Ovary (tissue), 9 donors: ENCODE measurements around the gene CMIP. TPM values are rescaled to one million over a fixed set of nuclear protein-coding genes. Genes with fewer than 3 reads are reported as not detected.

Experiments
- DNase-seq, 5 donors: peaks; one replicate each; pipeline ENCODE4 v3.0.0-alpha.2; 2019 to 2020
- H3K27ac ChIP-seq, 2 donors: fragments of 200-600 bp; one replicate each; pipeline versions ENCODE4 v1.5.1 to v1.8.0; 2019 to 2022
- H3K27me3 ChIP-seq: fragments of 200-600 bp; one replicate; pipeline ENCODE4 v1.8.0; 2022
- H3K36me3 ChIP-seq: fragments of 200-600 bp; sonication (generic); one replicate; pipeline ENCODE4 v1.5.1; 2019
- H3K4me1 ChIP-seq: one replicate; pipeline ENCODE4 v1.8.1; 2013; ENCODE audit warnings: mild to moderate bottlenecking, moderate library complexity; ENCODE audit not compliant: insufficient read depth
- H3K4me3 ChIP-seq: fragments of 200-600 bp; sonication (generic); one replicate; pipeline ENCODE4 v1.5.1; 2017
- H3K9me3 ChIP-seq, 2 donors: fragments of 200-600 bp in 1 of 2; sonication (generic) in 1 of 2; one replicate each; pipeline versions ENCODE4 v1.5.1 to v1.8.1; 2013 to 2019; ENCODE audit warnings: mild to moderate bottlenecking in 1 of 2, moderate library complexity in 1 of 2
- EP300 ChIP-seq: sonication (generic); formaldehyde crosslinking; IDR thresholded peaks from one replicate; pipeline ENCODE4 v1.6.1; 2017; ENCODE audit warnings: antibody characterized with exemption
- POLR2A ChIP-seq: fragments of 450-650 bp; IDR thresholded peaks from one replicate; pipeline ENCODE4 v1.6.1; 2017; ENCODE audit warnings: antibody characterized with exemption, mild to moderate bottlenecking, moderate library complexity
- WGBS, 3 donors: extraction: QIAGEN DNeasy Blood & Tissue Kit in 1 of 3; methylation state at CpG; one replicate each; pipeline versions ENCODE4 v1.1.5 to v1.1.7; 2013 to 2017; 5-methylcytosine and 5-hydroxymethylcytosine counted together
- intact Hi-C, 4 donors: fragments of 100-400 bp; cut with DNase I; formaldehyde crosslinking; loops; one replicate each; pipeline versions ENCODE4 v1.11.0 to v1.15.1; 2022 to 2023
- polyA plus RNA-seq, 2 donors: library from polyadenylated mRNA; stranded (reverse); fragments of 200-250 nt in 1 of 2; fragments of 350-450 nt in 1 of 2; fragmentation: Illumina TruSeq in 1 of 2; extraction: RNeasy Lipid Tissue Mini Kit (QIAGEN cat#74804) in 1 of 2; gene quantifications; one replicate each; pipeline ENCODE4 v1.2.3, GENCODE V29; 2013 to 2014
- total RNA-seq, 7 donors: library from RNA; depleted of rRNA in 2 of 7; stranded (reverse); fragments of >200 nt in 2 of 7; fragmentation: NEBNext Ultra II Directional in 3 of 7; extraction: Animal tissue kit (Norgen Biotek cat#: 25700) in 3 of 7; gene quantifications; one replicate each; pipeline versions ENCODE4 v1.1.0 to v1.2.4, GENCODE V29; 2016 to 2023
- TF ChIP-seq, protein P1 (sequence below), 3 donors: fragments of 450-650 bp in 2 of 3; fragments of 200-600 bp in 1 of 3; IDR thresholded peaks; one replicate each; pipeline versions ENCODE4 v1.5.1 to v1.8.0; 2016 to 2022; ENCODE audit warnings: antibody characterized with exemption in 3 of 3, mild to moderate bottlenecking in 1 of 3
- donor health status: DM: no; HTN: no; CAD: no; lungs with moderate emphysema.
- donor health status: DM: no; HTN: no; CAD: no.
- donor health status: Bipolar disorder and iron deficiency.
- donor health status: DM: yes; HTN: yes; CAD: no.
- donor health status: DM: no; HTN: no; CAD: no.
- donor health status: DM: yes; HTN: yes; CAD: no.

CMIP gene
- total and polyA plus RNA-seq, 9 donors, result 19.4 to 68.2 (median 38.7) TPM

DNA sequence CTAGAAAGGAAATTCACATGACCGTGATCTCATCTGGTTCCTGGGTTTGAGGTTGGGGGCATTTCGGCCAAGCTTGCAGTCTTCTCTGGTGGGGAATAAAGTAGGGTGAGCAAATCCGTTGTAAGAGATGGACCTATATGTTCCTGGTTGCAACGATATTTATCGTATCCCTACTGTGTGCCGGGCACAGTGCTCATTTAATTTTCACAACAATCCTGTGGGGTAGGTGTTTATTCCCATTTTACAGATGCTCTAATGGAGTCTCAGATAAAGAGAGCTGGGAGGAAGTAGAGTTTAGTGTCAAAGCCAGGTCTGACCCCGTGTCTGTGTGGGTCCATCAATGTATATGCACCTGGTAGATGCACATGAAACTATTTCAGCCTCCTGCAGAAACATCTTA, 9.4 kb downstream of the CMIP start:
- no peaks in the 10 kb centered on the region for H3K36me3 ChIP-seq
- H3K9me3 ChIP-seq, result no peaks in the 10 kb centered on the region
- H3K27me3 ChIP-seq, result no peaks in the 10 kb centered on the region
- intact Hi-C loops, result no loop called here
- H3K27ac ChIP-seq, result no peak overlapping the region
- 94 to 95% (median 94%) methylated on average over 7 of the region's 7 CpGs for WGBS, 3 donors
- H3K4me1 ChIP-seq, result peaks cover 13% of the 10 kb centered on the region
- TF ChIP-seq, protein P1, sequence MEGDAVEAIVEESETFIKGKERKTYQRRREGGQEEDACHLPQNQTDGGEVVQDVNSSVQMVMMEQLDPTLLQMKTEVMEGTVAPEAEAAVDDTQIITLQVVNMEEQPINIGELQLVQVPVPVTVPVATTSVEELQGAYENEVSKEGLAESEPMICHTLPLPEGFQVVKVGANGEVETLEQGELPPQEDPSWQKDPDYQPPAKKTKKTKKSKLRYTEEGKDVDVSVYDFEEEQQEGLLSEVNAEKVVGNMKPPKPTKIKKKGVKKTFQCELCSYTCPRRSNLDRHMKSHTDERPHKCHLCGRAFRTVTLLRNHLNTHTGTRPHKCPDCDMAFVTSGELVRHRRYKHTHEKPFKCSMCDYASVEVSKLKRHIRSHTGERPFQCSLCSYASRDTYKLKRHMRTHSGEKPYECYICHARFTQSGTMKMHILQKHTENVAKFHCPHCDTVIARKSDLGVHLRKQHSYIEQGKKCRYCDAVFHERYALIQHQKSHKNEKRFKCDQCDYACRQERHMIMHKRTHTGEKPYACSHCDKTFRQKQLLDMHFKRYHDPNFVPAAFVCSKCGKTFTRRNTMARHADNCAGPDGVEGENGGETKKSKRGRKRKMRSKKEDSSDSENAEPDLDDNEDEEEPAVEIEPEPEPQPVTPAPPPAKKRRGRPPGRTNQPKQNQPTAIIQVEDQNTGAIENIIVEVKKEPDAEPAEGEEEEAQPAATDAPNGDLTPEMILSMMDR (IDR thresholded peaks at IDR 0.05), result no peak
- TF ChIP-seq POLR2A (no peak), EP300 (no peak)
- DNase-seq, result no peak
- no peak overlapping the region for H3K4me3 ChIP-seq

DNA sequence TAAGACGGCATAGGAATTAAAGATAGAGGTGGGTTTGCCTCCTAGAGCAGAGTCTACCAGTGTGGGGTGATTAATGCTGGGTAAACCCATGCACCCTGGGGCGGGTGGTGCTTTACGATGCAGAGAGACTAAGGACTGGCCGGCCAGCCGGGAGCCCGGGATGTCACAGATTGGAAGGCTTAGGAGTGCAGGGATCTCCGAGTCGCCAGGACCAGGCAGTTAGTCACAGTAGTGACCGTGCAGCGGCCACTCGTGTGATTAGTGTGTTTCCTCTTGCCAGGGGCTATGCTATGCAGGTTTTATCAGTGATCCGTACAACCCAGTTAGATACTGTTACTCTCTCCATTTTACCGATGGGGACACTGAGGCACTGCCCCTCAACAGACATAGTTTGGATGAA, 10.4 kb downstream of the CMIP start:
- TF ChIP-seq, protein P1 (IDR thresholded peaks at IDR 0.05), result no peak
- TF ChIP-seq EP300 (no peak), POLR2A (no peak)
- WGBS, 3 donors, result 95 to 96% (median 96%) methylated on average over 13 of the region's 13 CpGs

DNA sequence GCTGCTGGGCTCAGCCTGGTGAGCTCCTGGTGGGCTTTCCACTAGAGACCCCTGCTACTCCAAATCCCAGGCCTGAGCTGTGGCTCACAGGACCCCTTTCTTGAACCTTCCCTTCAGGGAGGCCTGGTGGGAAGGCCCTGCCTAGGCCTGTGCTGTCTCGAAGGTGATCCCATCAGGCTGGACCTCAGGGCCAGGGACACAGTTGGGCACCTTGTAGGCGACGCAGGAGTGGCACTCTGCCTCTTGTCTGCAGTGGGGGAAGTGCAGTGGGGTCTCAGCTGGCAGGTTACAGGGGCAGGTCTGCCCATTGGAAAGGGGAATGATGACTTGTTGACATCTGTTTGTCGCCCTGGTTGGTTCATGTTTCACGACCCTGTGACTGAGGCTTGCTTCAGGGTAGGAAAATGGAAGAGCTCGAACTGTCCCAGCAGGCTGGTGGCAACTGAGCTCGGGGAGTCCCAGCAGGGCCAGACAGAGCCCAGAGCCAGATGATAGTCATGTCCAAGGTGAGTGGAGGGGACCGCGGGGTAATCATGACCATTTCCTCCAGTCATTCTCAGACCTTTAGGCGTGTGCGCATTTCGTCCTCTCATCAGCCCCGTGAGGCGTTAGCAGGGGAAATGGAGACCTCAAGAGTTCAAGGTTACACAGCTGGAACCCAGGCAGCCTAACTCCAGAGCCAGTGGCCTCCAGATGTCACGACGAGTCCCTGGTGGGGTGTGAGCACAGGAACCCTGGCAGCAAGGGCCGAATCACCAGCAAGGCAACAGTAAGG, 11.3 kb downstream of the CMIP start:
- H3K4me1 ChIP-seq, result peaks cover 11% of the 10 kb centered on the region
- TF ChIP-seq, protein P1 (IDR thresholded peaks at IDR 0.05), result no peak
- TF ChIP-seq EP300 (no peak), POLR2A (no peak)
- no peak overlapping the region for H3K27ac ChIP-seq
- DNase-seq, result no peak
- H3K27me3 ChIP-seq, result no peaks in the 10 kb centered on the region
- no peaks in the 10 kb centered on the region for H3K36me3 ChIP-seq
- intact Hi-C loops, result no loop called here
- WGBS, 3 donors, result 76 to 83% (median 82%) methylated on average over 16 to 17 of the region's 17 CpGs
- no peak overlapping the region for H3K4me3 ChIP-seq
- no peaks in the 10 kb centered on the region for H3K9me3 ChIP-seq

More for the DNA sequence above, 10.4 kb downstream of the CMIP start:
- Histone ChIP-seq H3K4me1 (peaks cover 11% of the 10 kb centered on the region), H3K4me3 (no peak overlapping the region), H3K27me3 (no peaks in the 10 kb centered on the region), H3K27ac (no peak overlapping the region), H3K9me3 (no peaks in the 10 kb centered on the region), H3K36me3 (no peaks in the 10 kb centered on the region)
- intact Hi-C loops, result no loop called here
- DNase-seq, result no peak

DNA sequence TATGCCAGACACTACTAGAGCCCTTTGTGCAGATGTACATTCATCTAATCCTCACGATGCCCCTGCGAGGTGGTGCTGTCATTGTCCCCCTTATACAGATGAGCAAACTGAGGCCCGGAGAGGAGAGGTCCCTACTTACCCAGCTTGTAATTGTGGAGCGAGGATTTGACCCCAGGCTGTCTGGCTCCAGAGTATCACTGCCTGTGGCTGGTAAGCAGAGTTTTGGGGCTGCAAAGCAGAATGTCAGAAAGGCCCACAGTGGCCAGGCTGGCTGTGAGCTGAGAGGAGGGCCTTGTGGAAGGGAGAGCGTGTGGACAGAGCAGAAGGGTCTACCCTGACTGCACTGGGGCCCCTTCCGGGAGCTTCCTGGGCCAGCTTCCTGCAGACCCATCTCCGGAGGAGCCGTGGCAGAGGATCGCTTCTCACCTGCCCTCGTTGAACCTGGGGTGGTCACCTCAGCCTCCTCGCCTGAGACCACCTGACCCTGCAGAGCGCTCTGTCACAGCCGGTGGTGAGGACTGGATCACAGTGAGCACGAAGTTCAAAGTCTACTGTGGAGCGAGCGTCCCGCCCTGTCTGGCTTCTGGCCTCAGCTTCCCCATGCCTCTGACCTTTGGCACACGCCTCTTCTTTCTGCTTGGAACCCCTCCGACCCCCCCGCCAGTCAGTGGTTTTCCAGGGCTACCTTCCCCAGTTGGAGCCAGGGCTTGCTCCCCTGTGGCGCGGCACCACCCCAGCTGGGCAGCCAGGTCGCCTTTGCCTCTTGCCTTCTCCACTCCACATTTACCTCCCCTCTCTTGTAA, 12.1 kb downstream of the CMIP start:
- H3K27ac ChIP-seq, result no peak overlapping the region
- H3K27me3 ChIP-seq, result no peaks in the 10 kb centered on the region
- TF ChIP-seq EP300 (no peak), POLR2A (no peak)
- TF ChIP-seq, protein P1 (IDR thresholded peaks at IDR 0.05), result no peak
- no peak overlapping the region for H3K4me3 ChIP-seq
- peaks cover 13% of the 10 kb centered on the region for H3K4me1 ChIP-seq
- intact Hi-C loops, result no loop called here
- no peak for DNase-seq
- H3K36me3 ChIP-seq, result no peaks in the 10 kb centered on the region
- WGBS, 3 donors, result 89 to 90% (median 89%) methylated on average over 22 to 23 of the region's 23 CpGs
- no peaks in the 10 kb centered on the region for H3K9me3 ChIP-seq
